ENCODE data around the gene CARD9. TPM values are rescaled to one million over a fixed set of nuclear protein-coding genes. Genes with fewer than 3 reads are reported as not detected.

CARD9 gene
- total and polyA plus RNA-seq, 2 of the 8 experiments (the other 6 are each of a cell fraction or from before 2014, with no cell fraction given): 0.15 to 1.1 TPM

GRCh38 chr9:136351252-136351800 lies 22.1 kb downstream of the CARD9 start:
- POLR2A ChIA-PET (ENCODE audit: partially characterized antibody): interaction anchor here (0.9 to 1.3 kb wide), 2 partner anchors 22 to 25 kb away, joined by 3 to 4 read pairs; no protein-coding TSS in a partner anchor

More at GRCh38 chr9:136351252-136351800, 22.1 kb downstream of the CARD9 start:
- H3K36me3 ChIP-seq (ENCODE audit: control insufficient read depth in 2 of 4, insufficient read depth in 4 of 4, low read length in 3 of 4): no peaks in the 10 kb centered on the region
- no peak overlapping the region for H4K5ac ChIP-seq (ENCODE audit: insufficient read length, low read depth, low read length)
- no peaks in the 10 kb centered on the region for H3K79me1 ChIP-seq (ENCODE audit: low read depth, low read length)
- no peak overlapping the region for H3K18ac ChIP-seq (ENCODE audit: extremely low read depth, low read length)
- no peak overlapping the region for H2BK5ac ChIP-seq (ENCODE audit: low read depth, low read length)
- H3K4me2 ChIP-seq (ENCODE audit: insufficient read depth in 1 of 2, low read depth in 2 of 2, low read length in 2 of 2): no peak overlapping the region
- peaks cover 0 to 5% (median 2%) of the 10 kb centered on the region in 4 experiments; a peak in 1 of 7 replicates for H3K4me1 ChIP-seq (replicated peaks in 1 of 4; ENCODE audit: control insufficient read depth in 3 of 4, insufficient read depth in 4 of 4, low read length in 3 of 4)
- H3K27ac ChIP-seq (ENCODE audit: low read depth, low read length): no peak overlapping the region
- CTCF ChIA-PET (ENCODE audit: partially characterized antibody): interaction anchor here (0.6 to 1.2 kb wide), 3 partner anchors 11 to 99 kb away, joined by 3 to 7 read pairs (median 4); no protein-coding TSS in a partner anchor
- H2BK15ac ChIP-seq (ENCODE audit: low read length): no peak overlapping the region
- H3K4ac ChIP-seq (replicated peaks; ENCODE audit: insufficient read length, low read depth, low read length): no peak overlapping the region
- H3K9ac ChIP-seq (replicated peaks in 1 of 4; ENCODE audit: extremely low read depth in 1 of 4, low read depth in 3 of 4, low read length in 3 of 4): no peak overlapping the region
- no peak for TF ChIP-seq PHF8 (conservative IDR thresholded peaks at IDR 0.05; ENCODE audit: low read depth, low read length)
- no peak for TF ChIP-seq SAP30 (IDR thresholded peaks at IDR 0.05; ENCODE audit: insufficient read depth, insufficient replicate concordance, low read length)
- TF ChIP-seq YY1 (IDR thresholded peaks at IDR 0.05; ENCODE audit: low read depth, low read length): no peak
- no peak for TF ChIP-seq KDM1A (IDR thresholded peaks at IDR 0.05; ENCODE audit: borderline replicate concordance, low read length)
- H4K20me1 ChIP-seq (replicated peaks in 1 of 2; ENCODE audit: control insufficient read depth in 1 of 2, insufficient read depth in 2 of 2, low read length in 2 of 2): no peaks in the 10 kb centered on the region
- H2BK120ac ChIP-seq (replicated peaks; ENCODE audit: low read depth, low read length): no peak overlapping the region
- H3K9me3 ChIP-seq (ENCODE audit: insufficient read depth in 2 of 2, low read depth in 1 of 2, low read length in 1 of 2): no peaks in the 10 kb centered on the region
- H4K91ac ChIP-seq (replicated peaks; ENCODE audit: insufficient read length, low read length): no peak overlapping the region
- no peaks in the 10 kb centered on the region; a peak in 2 of 7 replicates for H3K27me3 ChIP-seq (replicated peaks in 1 of 4; ENCODE audit: control insufficient read depth in 3 of 4, extremely low read depth in 1 of 4, insufficient read depth in 3 of 4, low read length in 3 of 4)
- H2AK5ac ChIP-seq (ENCODE audit: low read depth, low read length): no peak overlapping the region
- H3K79me2 ChIP-seq (ENCODE audit: control insufficient read depth in 1 of 2, insufficient read depth in 2 of 2, low read length in 2 of 2): no peaks in the 10 kb centered on the region
- no peak overlapping the region for H2AFZ ChIP-seq (ENCODE audit: low read length)
- no peak overlapping the region for H4K8ac ChIP-seq (ENCODE audit: extremely low read depth, insufficient read depth, low read length)
- H3K4me3 ChIP-seq (ENCODE audit: extremely low read depth in 1 of 4, insufficient read depth in 2 of 4, low read depth in 3 of 4, low read length in 4 of 4): no peak overlapping the region
- no peaks in the 10 kb centered on the region for H3K23me2 ChIP-seq (ENCODE audit: low read depth, low read length)
- H3K23ac ChIP-seq (ENCODE audit: insufficient read length): no peak overlapping the region
- FAIRE-seq: no peak
- H2BK12ac ChIP-seq (ENCODE audit: low read depth, low read length): no peak overlapping the region
- WGBS, 2 experiments (ENCODE audit: extremely low coverage in 1 of 2, insufficient coverage in 1 of 2, insufficient read length in 1 of 2, insufficient replicate concordance in 2 of 2, low coverage in 1 of 2, low lambda C conversion rate in 2 of 2, missing lambda C conversion rate in 1 of 2): 91% methylated on average over 8 of the region's 11 CpGs; no CpG with 5 or more reads in 1 of the 2 experiments
- no peak for DNase-seq (ENCODE audit: low read depth in 1 of 2, low spot score in 2 of 2)
- no peak overlapping the region for H3K56ac ChIP-seq (replicated peaks; ENCODE audit: insufficient read length, low read depth, low read length)
- no peak overlapping the region for H3K14ac ChIP-seq (ENCODE audit: insufficient read length)
- H2BK20ac ChIP-seq (ENCODE audit: low read length): no peak overlapping the region
